Sigmoid colon (tissue), 7 donors: ENCODE results near the gene TRDMT1. TPM values are rescaled to one million over a fixed set of nuclear protein-coding genes. Genes with fewer than 3 reads are reported as not detected.

Experiments
- DNase-seq: peaks from one replicate; pipeline ENCODE4 v3.0.0-alpha.2; 2019
- H3K27ac ChIP-seq, 4 donors: fragments of 200-600 bp; sonication (generic); one replicate each; pipeline ENCODE4 v1.5.1; 2016 to 2019; ENCODE audit warnings: mild to moderate bottlenecking in 1 of 4
- H3K27me3 ChIP-seq, 3 donors: fragments of 200-600 bp; sonication (generic); one replicate each; pipeline ENCODE4 v1.5.1; 2019; ENCODE audit warnings: mild to moderate bottlenecking in 1 of 3
- H3K36me3 ChIP-seq, 4 donors: fragments of 200-600 bp; sonication (generic); one replicate each; pipeline ENCODE4 v1.5.1; 2016 to 2019
- H3K4me1 ChIP-seq, 4 donors: fragments of 200-600 bp; sonication (generic); one replicate each; pipeline ENCODE4 v1.5.1; 2017 to 2019
- H3K4me3 ChIP-seq, 4 donors: fragments of 200-600 bp; sonication (generic); one replicate each; pipeline ENCODE4 v1.5.1; 2017 to 2019; ENCODE audit warnings: mild to moderate bottlenecking in 2 of 4, moderate library complexity in 1 of 4
- H3K9me3 ChIP-seq, 4 donors: fragments of 200-600 bp in 3 of 4; sonication (generic) in 3 of 4; one replicate each; pipeline versions ENCODE4 v1.5.1 to v1.6.1; 2013 to 2019
- EP300 ChIP-seq, 4 donors: sonication (generic); formaldehyde crosslinking; IDR thresholded peaks; one replicate each; pipeline ENCODE4 v1.6.1; 2017; ENCODE audit warnings: antibody characterized with exemption in 4 of 4
- POLR2A ChIP-seq, 2 donors: fragments of 450-650 bp; IDR thresholded peaks; one replicate each; pipeline ENCODE4 v1.6.1; 2016; ENCODE audit warnings: antibody characterized with exemption in 2 of 2, mild to moderate bottlenecking in 2 of 2, moderate library complexity in 2 of 2
- POLR2AphosphoS5 ChIP-seq, 4 donors: sonication (generic); formaldehyde crosslinking; IDR thresholded peaks; one replicate each; pipeline ENCODE4 v1.6.1; 2017; ENCODE audit warnings: antibody characterized with exemption in 4 of 4
- WGBS, 2 donors: extraction: QIAGEN DNeasy Blood & Tissue Kit; methylation state at CpG; one replicate each; pipeline ENCODE4 v1.1.7; 2013; 5-methylcytosine and 5-hydroxymethylcytosine counted together
- intact Hi-C: fragments of 100-400 bp; cut with DNase I; formaldehyde crosslinking; loops from one replicate; pipeline ENCODE4 v1.15.1; 2023
- polyA plus RNA-seq, 3 donors: library from polyadenylated mRNA; stranded (reverse); fragments of 200-250 nt; gene quantifications; one replicate each; pipeline ENCODE4 v1.2.3, GENCODE V29; 2013
- total RNA-seq, 4 donors: library from RNA; depleted of rRNA; stranded (reverse); fragments of >200 nt; gene quantifications; one replicate each; pipeline ENCODE4 v1.1.0, GENCODE V29; 2016
- TF ChIP-seq, protein P1 (sequence below), 4 experiments: fragments of 450-650 bp in 3 of 4; fragments of 200-600 bp in 1 of 4; IDR thresholded peaks; one replicate each; pipeline ENCODE4 v1.5.1; 2016 to 2019; ENCODE audit warnings: antibody characterized with exemption in 4 of 4, mild to moderate bottlenecking in 3 of 4, moderate library complexity in 2 of 4
- donor health status: healthy with polysubstance abuse.
- donor health status: Bipolar disorder and iron deficiency.
- donor health status: healthy.

The TRDMT1 gene
- total and polyA plus RNA-seq, 7 donors: 1.2 to 13.6 (median 7.5) TPM

DNA sequence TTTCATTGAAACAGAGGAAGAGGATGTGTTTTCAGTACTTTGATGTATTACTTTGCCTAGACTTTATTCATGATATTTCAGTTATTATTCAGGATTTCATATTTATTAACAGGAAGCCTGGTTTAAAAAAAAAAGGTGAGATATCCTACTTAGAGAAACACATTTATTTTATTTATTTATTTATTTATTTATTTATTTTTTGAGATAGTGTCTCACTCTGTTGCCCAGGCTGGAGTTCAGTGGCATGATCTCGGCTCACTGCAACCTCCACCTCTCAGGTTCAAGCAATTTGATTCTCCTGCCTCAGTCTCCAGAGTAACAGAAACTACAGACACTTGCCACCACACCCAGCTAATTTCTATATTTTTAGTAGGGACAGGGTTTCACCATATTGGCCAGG is 24.5 kb downstream of the TRDMT1 start:
- no peaks in the 10 kb centered on the region for H3K9me3 ChIP-seq
- no peak for DNase-seq
- intact Hi-C loops: no loop called here
- 100% methylated on average over 1 of the region's 1 CpG for WGBS, 2 donors
- peaks cover 0 to 6% (median 0%) of the 10 kb centered on the region in 4 donors for H3K4me1 ChIP-seq
- no peaks in the 10 kb centered on the region for H3K27me3 ChIP-seq
- no peak overlapping the region for H3K4me3 ChIP-seq
- H3K36me3 ChIP-seq: no peaks in the 10 kb centered on the region
- no peak for TF ChIP-seq POLR2AphosphoS5 (IDR thresholded peaks at IDR 0.05)
- no peak for TF ChIP-seq EP300 (IDR thresholded peaks at IDR 0.05)
- no peak for TF ChIP-seq POLR2A (IDR thresholded peaks at IDR 0.05)
- TF ChIP-seq, protein P1, sequence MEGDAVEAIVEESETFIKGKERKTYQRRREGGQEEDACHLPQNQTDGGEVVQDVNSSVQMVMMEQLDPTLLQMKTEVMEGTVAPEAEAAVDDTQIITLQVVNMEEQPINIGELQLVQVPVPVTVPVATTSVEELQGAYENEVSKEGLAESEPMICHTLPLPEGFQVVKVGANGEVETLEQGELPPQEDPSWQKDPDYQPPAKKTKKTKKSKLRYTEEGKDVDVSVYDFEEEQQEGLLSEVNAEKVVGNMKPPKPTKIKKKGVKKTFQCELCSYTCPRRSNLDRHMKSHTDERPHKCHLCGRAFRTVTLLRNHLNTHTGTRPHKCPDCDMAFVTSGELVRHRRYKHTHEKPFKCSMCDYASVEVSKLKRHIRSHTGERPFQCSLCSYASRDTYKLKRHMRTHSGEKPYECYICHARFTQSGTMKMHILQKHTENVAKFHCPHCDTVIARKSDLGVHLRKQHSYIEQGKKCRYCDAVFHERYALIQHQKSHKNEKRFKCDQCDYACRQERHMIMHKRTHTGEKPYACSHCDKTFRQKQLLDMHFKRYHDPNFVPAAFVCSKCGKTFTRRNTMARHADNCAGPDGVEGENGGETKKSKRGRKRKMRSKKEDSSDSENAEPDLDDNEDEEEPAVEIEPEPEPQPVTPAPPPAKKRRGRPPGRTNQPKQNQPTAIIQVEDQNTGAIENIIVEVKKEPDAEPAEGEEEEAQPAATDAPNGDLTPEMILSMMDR (IDR thresholded peaks at IDR 0.05): no peak
- no peak overlapping the region for H3K27ac ChIP-seq

DNA sequence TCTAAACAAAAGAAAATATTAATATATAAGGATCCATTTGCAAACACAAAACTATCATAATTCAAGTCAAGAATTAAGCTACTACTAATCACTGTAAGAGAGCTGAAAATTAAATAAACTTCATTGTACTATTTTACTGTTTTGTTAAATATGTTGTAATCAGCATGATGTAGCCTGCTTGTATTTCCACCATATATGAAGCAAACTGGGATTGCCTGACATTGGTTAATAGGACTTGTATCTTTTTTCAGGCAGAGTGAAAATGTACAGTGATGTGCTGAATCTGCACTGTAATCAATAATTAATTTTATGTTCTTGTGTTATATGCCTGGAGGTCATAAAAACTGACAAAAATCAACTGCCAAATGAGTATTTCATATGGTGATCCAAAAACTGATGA is 25.4 kb downstream of the TRDMT1 start:
- H3K4me1 ChIP-seq: peaks cover 0 to 6% (median 0%) of the 10 kb centered on the region in 4 donors
- TF ChIP-seq EP300 (IDR thresholded peaks at IDR 0.05): no peak
- no peak for TF ChIP-seq POLR2A (IDR thresholded peaks at IDR 0.05)
- TF ChIP-seq POLR2AphosphoS5 (IDR thresholded peaks at IDR 0.05): no peak
- TF ChIP-seq, protein P1 (IDR thresholded peaks at IDR 0.05): no peak
- no peaks in the 10 kb centered on the region for H3K9me3 ChIP-seq
- no peaks in the 10 kb centered on the region for H3K27me3 ChIP-seq
- H3K36me3 ChIP-seq: no peaks in the 10 kb centered on the region
- DNase-seq: no peak
- intact Hi-C loops: no loop called here
- H3K4me3 ChIP-seq: no peak overlapping the region
- no peak overlapping the region for H3K27ac ChIP-seq

DNA sequence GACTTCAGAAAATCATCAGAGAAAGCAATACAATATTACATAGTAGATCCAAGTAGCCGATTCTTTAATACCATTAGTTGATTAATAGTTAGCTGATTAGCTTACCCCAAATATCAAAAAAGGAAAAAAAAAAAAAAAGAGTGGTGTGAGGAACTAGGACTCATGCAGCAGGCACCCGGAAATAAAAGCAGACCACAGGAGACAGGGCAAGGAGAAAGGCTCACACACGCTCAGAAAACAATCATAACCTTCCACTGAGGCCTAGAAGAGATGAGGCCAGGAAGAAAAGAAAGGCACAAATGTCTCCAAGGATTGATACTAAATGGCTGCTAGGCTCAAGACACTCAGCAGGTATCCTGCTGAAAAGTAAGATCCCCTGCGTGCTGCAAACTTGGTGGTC is 25.9 kb downstream of the TRDMT1 start:
- Histone ChIP-seq H3K4me3 (no peak overlapping the region), H3K27ac (no peak overlapping the region)
- TF ChIP-seq POLR2AphosphoS5 (IDR thresholded peaks at IDR 0.05) (no peak), POLR2A (IDR thresholded peaks at IDR 0.05) (no peak)
- TF ChIP-seq, protein P1 (IDR thresholded peaks at IDR 0.05): no peak

DNA sequence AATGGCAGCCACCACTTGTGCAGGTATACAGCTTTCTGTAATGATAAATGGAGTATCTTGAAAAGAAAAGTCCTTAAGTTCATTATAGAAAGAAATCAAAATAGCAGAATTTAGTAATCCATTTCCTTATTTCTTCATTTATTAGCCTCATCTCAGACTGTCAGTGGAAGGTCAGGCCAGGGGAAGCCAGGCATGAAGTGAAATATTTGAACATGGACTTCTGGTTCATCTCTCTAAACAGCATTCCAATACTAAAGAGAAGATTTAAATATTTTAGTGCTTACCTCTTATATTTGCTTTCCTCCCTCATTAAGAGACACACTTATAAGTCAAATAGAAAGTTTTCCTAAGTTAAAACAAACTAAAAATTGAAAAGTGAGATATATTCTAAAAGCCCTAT is 26.8 kb downstream of the TRDMT1 start:
- Histone ChIP-seq H3K36me3 (no peaks in the 10 kb centered on the region), H3K27me3 (no peaks in the 10 kb centered on the region), H3K9me3 (no peaks in the 10 kb centered on the region), H3K4me3 (no peak overlapping the region), H3K27ac (no peak overlapping the region), H3K4me1 (peaks cover 0 to 6% (median 0%) of the 10 kb centered on the region in 4 donors)
- intact Hi-C loops: no loop called here
- no peak for DNase-seq
- TF ChIP-seq POLR2A (IDR thresholded peaks at IDR 0.05): no peak
- no peak for TF ChIP-seq EP300 (IDR thresholded peaks at IDR 0.05)
- TF ChIP-seq, protein P1 (IDR thresholded peaks at IDR 0.05): no peak

More for the DNA sequence above, 25.9 kb downstream of the TRDMT1 start:
- peaks cover 0 to 6% (median 0%) of the 10 kb centered on the region in 4 donors for H3K4me1 ChIP-seq
- intact Hi-C loops: no loop called here
- H3K27me3 ChIP-seq: no peaks in the 10 kb centered on the region
- 61 to 81% methylated on average over 4 of the region's 4 CpGs for WGBS, 2 donors
- no peak for DNase-seq
- H3K9me3 ChIP-seq: no peaks in the 10 kb centered on the region
- H3K36me3 ChIP-seq: no peaks in the 10 kb centered on the region

DNA sequence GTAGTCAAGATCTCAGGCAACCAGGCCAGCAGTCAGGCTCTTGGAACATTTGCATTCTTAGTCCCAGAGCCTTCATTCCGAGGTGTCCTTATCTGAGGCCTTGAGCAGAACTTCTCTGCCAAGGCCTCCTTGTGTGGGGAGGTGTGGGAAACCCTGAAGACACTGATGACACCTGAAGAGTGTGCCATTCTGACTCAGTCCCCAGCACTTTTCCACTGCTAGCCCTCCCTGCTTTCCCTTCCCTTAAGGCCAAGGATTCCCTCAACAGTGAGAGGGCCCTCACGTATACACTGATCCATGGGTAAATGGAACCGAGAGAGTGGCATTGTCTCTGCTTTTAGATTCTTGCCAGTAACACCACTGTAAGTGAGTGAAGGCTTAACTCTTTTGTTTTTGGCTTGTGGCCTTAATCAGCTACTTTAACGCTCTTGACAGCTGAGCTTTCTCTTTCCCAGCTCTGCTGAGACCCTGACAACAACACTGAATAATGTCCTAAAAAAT is 30.3 kb downstream of the TRDMT1 start:
- H3K27me3 ChIP-seq: no peaks in the 10 kb centered on the region
- no peak for DNase-seq
- intact Hi-C loops: no loop called here
- no peaks in the 10 kb centered on the region for H3K36me3 ChIP-seq
- peaks cover 0 to 6% (median 0%) of the 10 kb centered on the region in 4 donors for H3K4me1 ChIP-seq
- no peaks in the 10 kb centered on the region for H3K9me3 ChIP-seq
- TF ChIP-seq POLR2A (IDR thresholded peaks at IDR 0.05) (no peak), POLR2AphosphoS5 (IDR thresholded peaks at IDR 0.05) (no peak), EP300 (IDR thresholded peaks at IDR 0.05) (no peak)
- TF ChIP-seq, protein P1 (IDR thresholded peaks at IDR 0.05): no peak
- WGBS, 2 donors: 90 to 95% methylated on average over 4 of the region's 4 CpGs
- no peak overlapping the region for H3K27ac ChIP-seq
- H3K4me3 ChIP-seq: no peak overlapping the region
